H1 (cell line): ENCODE data around the gene MARCHF2. TPM values are rescaled to one million over a fixed set of nuclear protein-coding genes. Genes with fewer than 3 reads are reported as not detected.

Source experiments
- CTCF ChIA-PET: fragments of 300-600 bp; sonication (Branson Sonifier 250); formaldehyde crosslinking; loops from one replicate; lab custom pipeline; 2021; ENCODE audit not compliant: partially characterized antibody; lab: Charles Lee
- POLR2A ChIA-PET: fragments of 300-600 bp; sonication (Branson Sonifier 250); formaldehyde crosslinking; loops from one replicate; lab custom pipeline; 2021; ENCODE audit warnings: inconsistent platforms; ENCODE audit not compliant: partially characterized antibody; lab: Charles Lee
- DNase-seq, 2 experiments: peaks; one replicate each; pipeline versions ENCODE4 v3.0.0 to v3.0.0-alpha.2; 2010 to 2022; ENCODE audit warnings: low spot score in 2 of 2, low read depth in 1 of 2, mixed read lengths in 1 of 2
- FAIRE-seq: peaks from 2 replicates; lab custom pipeline; 2011; peaks lifted over from hg19 to GRCh38; lab: Jason Lieb, UNC
- H2AFZ ChIP-seq: 2 replicates; pipeline ENCODE4 v1.8.1; 2012; ENCODE audit warnings: low read length, inconsistent platforms
- H2AK5ac ChIP-seq: 2 replicates; pipeline ENCODE4 v1.6.1; 2013; ENCODE audit warnings: low read depth, low read length
- H2BK120ac ChIP-seq: replicated peaks from 2 replicates; pipeline ENCODE3; 2013; ENCODE audit warnings: low read depth, low read length, inconsistent platforms
- H2BK12ac ChIP-seq: 2 replicates; pipeline ENCODE4 v1.6.1; 2013; ENCODE audit warnings: low read depth, low read length
- H2BK15ac ChIP-seq: 2 replicates; pipeline ENCODE4 v1.6.1; 2013; ENCODE audit warnings: low read length
- H2BK20ac ChIP-seq: 2 replicates; pipeline ENCODE4 v1.6.1; 2013; ENCODE audit warnings: low read length
- H2BK5ac ChIP-seq: 2 replicates; pipeline ENCODE4 v1.6.1; 2013; ENCODE audit warnings: low read depth, low read length
- H3K14ac ChIP-seq: 2 replicates; pipeline ENCODE4 v1.6.1; 2013; ENCODE audit warnings: inconsistent platforms; ENCODE audit not compliant: insufficient read length
- H3K18ac ChIP-seq: 2 replicates; pipeline ENCODE4 v1.6.1; 2013; ENCODE audit warnings: low read length; ENCODE audit errors: extremely low read depth
- H3K23ac ChIP-seq: 2 replicates; pipeline ENCODE4 v1.6.1; 2013; ENCODE audit warnings: inconsistent platforms; ENCODE audit not compliant: insufficient read length
- H3K23me2 ChIP-seq: 2 replicates; pipeline ENCODE4 v1.6.1; 2013; ENCODE audit warnings: low read depth, low read length
- H3K27ac ChIP-seq: 2 replicates; pipeline ENCODE4 v1.6.1; 2011; ENCODE audit warnings: low read depth, low read length, inconsistent platforms
- H3K27me3 ChIP-seq, 4 experiments: replicated peaks in 1 of 4; 1 replicate in 1 of 4; 2 replicates in 3 of 4; pipeline versions ENCODE4 v1.6.1 to v1.8.1; 2011 to 2013; ENCODE audit warnings: low read length in 3 of 4, mild to moderate bottlenecking in 3 of 4, inconsistent platforms in 2 of 4, mixed read lengths in 2 of 4, moderate library complexity in 1 of 4; ENCODE audit not compliant: control insufficient read depth in 3 of 4, insufficient read depth in 3 of 4; ENCODE audit errors: extremely low read depth in 1 of 4
- H3K36me3 ChIP-seq, 4 experiments: 2 replicates each; pipeline versions ENCODE4 v1.6.1 to v1.8.1; 2011 to 2013; ENCODE audit warnings: mild to moderate bottlenecking in 4 of 4, low read length in 3 of 4, moderate library complexity in 2 of 4, control low read depth in 1 of 4, inconsistent platforms in 1 of 4; ENCODE audit not compliant: insufficient read depth in 4 of 4, control insufficient read depth in 2 of 4
- H3K4ac ChIP-seq: replicated peaks from 2 replicates; pipeline ENCODE3; 2013; ENCODE audit warnings: low read length, low read depth, mixed read lengths, inconsistent platforms; ENCODE audit not compliant: insufficient read length
- H3K4me1 ChIP-seq, 4 experiments: replicated peaks in 1 of 4; 1 replicate in 1 of 4; 2 replicates in 3 of 4; pipeline versions ENCODE4 v1.6.1 to v1.8.1; 2011 to 2013; ENCODE audit warnings: low read length in 3 of 4, inconsistent platforms in 2 of 4, mixed read lengths in 1 of 4; ENCODE audit not compliant: insufficient read depth in 4 of 4, control insufficient read depth in 3 of 4
- H3K4me2 ChIP-seq, 2 experiments: 2 replicates each; pipeline versions ENCODE4 v1.6.1 to v1.8.1; 2011 to 2013; ENCODE audit warnings: low read depth in 2 of 2, low read length in 2 of 2, control low read depth in 1 of 2, inconsistent platforms in 1 of 2, mild to moderate bottlenecking in 1 of 2; ENCODE audit not compliant: insufficient read depth in 1 of 2
- H3K4me3 ChIP-seq, 4 experiments: fragments of 200-600, 300-600 bp in 1 of 4; sonication (generic), shearing (Covaris generic), sonication (Bioruptor Twin) in 1 of 4; 2 replicates each; pipeline versions ENCODE4 v1.5.1 to v1.8.1; 2011 to 2016; ENCODE audit warnings: low read length in 4 of 4, low read depth in 3 of 4, control low read depth in 2 of 4, inconsistent platforms in 2 of 4, mild to moderate bottlenecking in 2 of 4, mixed read lengths in 1 of 4, moderate library complexity in 1 of 4; ENCODE audit not compliant: insufficient read depth in 2 of 4; ENCODE audit errors: extremely low read depth in 1 of 4
- H3K56ac ChIP-seq: replicated peaks from 2 replicates; pipeline ENCODE3; 2013; ENCODE audit warnings: low read depth, mild to moderate bottlenecking, mixed read lengths, low read length, inconsistent platforms; ENCODE audit not compliant: insufficient read length
- H3K79me1 ChIP-seq: 2 replicates; pipeline ENCODE4 v1.6.1; 2013; ENCODE audit warnings: low read depth, low read length, control low read depth
- H3K79me2 ChIP-seq, 2 experiments: 2 replicates each; pipeline versions ENCODE4 v1.6.1 to v1.8.1; 2012 to 2013; ENCODE audit warnings: low read length in 2 of 2, mild to moderate bottlenecking in 2 of 2, inconsistent platforms in 1 of 2; ENCODE audit not compliant: insufficient read depth in 2 of 2, control insufficient read depth in 1 of 2
- H3K9ac ChIP-seq, 4 experiments: replicated peaks in 1 of 4; 1 replicate in 1 of 4; 2 replicates in 3 of 4; pipeline versions ENCODE4 v1.6.1 to v1.8.1; 2011 to 2013; ENCODE audit warnings: low read depth in 3 of 4, low read length in 3 of 4, control low read depth in 2 of 4, mild to moderate bottlenecking in 2 of 4, moderate library complexity in 2 of 4, inconsistent platforms in 1 of 4; ENCODE audit errors: extremely low read depth in 1 of 4
- H3K9me3 ChIP-seq, 2 experiments: 2 replicates each; pipeline versions ENCODE4 v1.6.1 to v1.8.1; 2012 to 2013; ENCODE audit warnings: mild to moderate bottlenecking in 2 of 2, moderate library complexity in 2 of 2, control low read depth in 1 of 2, inconsistent platforms in 1 of 2, low read depth in 1 of 2, low read length in 1 of 2, mixed read lengths in 1 of 2; ENCODE audit not compliant: insufficient read depth in 2 of 2
- H4K20me1 ChIP-seq, 2 experiments: replicated peaks in 1 of 2; 2 replicates each; pipeline versions ENCODE3 to v1.8.1; 2011 to 2013; ENCODE audit warnings: inconsistent platforms in 2 of 2, low read length in 2 of 2, mild to moderate bottlenecking in 1 of 2; ENCODE audit not compliant: insufficient read depth in 2 of 2, control insufficient read depth in 1 of 2
- H4K5ac ChIP-seq: 2 replicates; pipeline ENCODE4 v1.6.1; 2013; ENCODE audit warnings: low read length, low read depth, mixed read lengths, inconsistent platforms; ENCODE audit not compliant: insufficient read length
- H4K8ac ChIP-seq: 2 replicates; pipeline ENCODE4 v1.8.0; 2013; ENCODE audit warnings: mild to moderate bottlenecking, moderate library complexity, low read length, inconsistent platforms; ENCODE audit not compliant: insufficient read depth; ENCODE audit errors: extremely low read depth
- H4K91ac ChIP-seq: replicated peaks from 2 replicates; pipeline ENCODE3; 2013; ENCODE audit warnings: low read length, mixed read lengths, inconsistent platforms; ENCODE audit not compliant: insufficient read length
- ASH2L ChIP-seq: fragments of 200-600, 300-600 bp; sonication (generic); IDR thresholded peaks from one replicate; pipeline ENCODE4 v1.7.1; 2017; ENCODE audit warnings: low read length
- ATF3 ChIP-seq: IDR thresholded peaks from 2 replicates; pipeline ENCODE4 v1.6.1; 2011; ENCODE audit warnings: low read depth, mild to moderate bottlenecking, low read length; ENCODE audit not compliant: insufficient read depth
- CBX5 ChIP-seq: fragments of 300-800, 300-1000 bp; sonication (generic); IDR thresholded peaks from 2 replicates; pipeline ENCODE4 v1.7.1; 2016; ENCODE audit warnings: antibody characterized with exemption, low read length, low read depth
- CHD1 ChIP-seq: IDR thresholded peaks from 2 replicates; pipeline ENCODE4 v1.6.1; 2012; ENCODE audit warnings: low read depth, low read length, improper control_type of control experiment
- KDM4A ChIP-seq: IDR thresholded peaks from one replicate; pipeline ENCODE4 v1.7.1; 2012; ENCODE audit warnings: low read depth, mild to moderate bottlenecking, moderate library complexity, low read length, inconsistent platforms; ENCODE audit not compliant: severe bottlenecking
- RAD21 ChIP-seq, 2 experiments: IDR thresholded peaks in 1 of 2; conservative IDR thresholded peaks in 1 of 2; 2 replicates each; pipeline ENCODE4 v1.6.1; 2011; ENCODE audit warnings: low read depth in 2 of 2, low read length in 2 of 2, improper control_type of control experiment in 1 of 2, inconsistent platforms in 1 of 2, mild to moderate bottlenecking in 1 of 2, moderate library complexity in 1 of 2
- RXRA ChIP-seq: IDR thresholded peaks from 2 replicates; pipeline ENCODE4 v1.6.1; 2011; ENCODE audit warnings: low read depth, mild to moderate bottlenecking, low read length, moderate library complexity; ENCODE audit not compliant: insufficient read depth
- TBP ChIP-seq: IDR thresholded peaks from 2 replicates; pipeline ENCODE4 v1.6.1; 2011; ENCODE audit warnings: low read depth, low read length, improper control_type of control experiment
- TCF12 ChIP-seq: IDR thresholded peaks from 2 replicates; pipeline ENCODE4 v1.6.1; 2011; ENCODE audit warnings: low read depth, mild to moderate bottlenecking, low read length
- WGBS, 2 experiments: shearing (Covaris generic) in 1 of 2; methylation state at CpG; one replicate each; pipeline versions ENCODE4 v1.1.6 to v1.1.7; 2013 to 2015; ENCODE audit warnings: low lambda C conversion rate in 2 of 2, mixed read lengths in 2 of 2, inconsistent platforms in 1 of 2, low coverage in 1 of 2, missing lambda C conversion rate in 1 of 2; ENCODE audit not compliant: insufficient replicate concordance in 2 of 2, insufficient coverage in 1 of 2, insufficient read length in 1 of 2; ENCODE audit errors: extremely low coverage in 1 of 2, missing lambda C conversion rate in 1 of 2; 5-methylcytosine and 5-hydroxymethylcytosine counted together
- polyA plus RNA-seq, 7 experiments: library from polyadenylated mRNA; depleted of rRNA in 3 of 7; stranded (reverse) in 5 of 7; unstranded in 2 of 7; fragments of >200 nt in 5 of 7; fragments of 200-250 nt in 2 of 7; gene quantifications; 1 replicate in 5 of 7; 2 replicates in 1 of 7; 4 replicates in 1 of 7; pipeline versions ENCODE4 v1.2.1 to v1.2.3, GENCODE V29; 2011 to 2013; ENCODE audit warnings: missing spikeins in 2 of 7, mixed read lengths in 2 of 7
- total RNA-seq: library from RNA; stranded (reverse); fragmentation: NEBNext Ultra II Directional; extraction: Animal tissue kit (Norgen Biotek cat#: 25700); gene quantifications from 2 replicates; pipeline ENCODE4 v1.2.1, GENCODE V29; 2021

The MARCHF2 gene
- total and polyA plus RNA-seq, 2 of the 8 experiments (the other 6 are each of a cell fraction or from before 2014, with no cell fraction given) = 18.5 to 46.2 TPM

GRCh38 chr19:8392017-8392591 is 21.0 kb upstream of the MARCHF2 start:
- Histone ChIP-seq H3K36me3 (no peaks in the 10 kb centered on the region; a peak in 1 of 8 replicates), H3K79me2 (peaks cover 7 to 61% of the 10 kb centered on the region in 2 experiments), H3K23ac (no peak overlapping the region), H3K23me2 (no peaks in the 10 kb centered on the region), H3K27ac (no peak overlapping the region), H3K4me1 (peaks cover 0 to 10% (median 4%) of the 10 kb centered on the region in 4 experiments; a peak in 6 of 7 replicates), H2BK120ac (no peak overlapping the region), H3K9ac (no peak overlapping the region), H3K4ac (no peak overlapping the region), H4K91ac (no peak overlapping the region), H2BK20ac (no peak overlapping the region), H3K4me2 (no peak overlapping the region; a peak in 1 of 4 replicates), H2AK5ac (no peak overlapping the region), H2BK12ac (no peak overlapping the region), H2BK15ac (no peak overlapping the region), H3K9me3 (no peaks in the 10 kb centered on the region), H4K20me1 (peaks cover 7 to 17% of the 10 kb centered on the region in 2 experiments), H2AFZ (no peak overlapping the region), H2BK5ac (no peak overlapping the region), H3K79me1 (peaks cover 24% of the 10 kb centered on the region), H3K18ac (no peak overlapping the region), H3K4me3 (no peak overlapping the region), H3K56ac (no peak overlapping the region), H4K5ac (no peak overlapping the region), H3K27me3 (no peaks in the 10 kb centered on the region), H3K14ac (no peak overlapping the region), H4K8ac (no peak overlapping the region)
- 81% methylated on average over 11 of the region's 11 CpGs; no CpG with 5 or more reads in 1 of the 2 experiments for WGBS, 2 experiments
- no peak for TF ChIP-seq ASH2L
- TF ChIP-seq TBP = no peak
- TF ChIP-seq KDM4A = no peak
- TF ChIP-seq TCF12 = no peak
- TF ChIP-seq CHD1 = no peak
- TF ChIP-seq ATF3 = no peak
- TF ChIP-seq RAD21 (IDR thresholded peaks at IDR 0.05 in 1 of 2, conservative IDR thresholded peaks at IDR 0.05 in 1 of 2; ENCODE audit: low read depth in 2 of 2, low read length in 2 of 2) = no peak
- no peak for TF ChIP-seq CBX5
- no peak for TF ChIP-seq RXRA
- DNase-seq = no peak
- ChIA-PET POLR2A (interaction anchor here (0.6 to 5.6 kb wide), 15 partner anchors 9 to 128 kb away, joined by 3 to 71 read pairs (median 4); partner anchors contain the start of genes ANGPTL4, KANK3, MARCHF2 and NDUFA7), CTCF (interaction anchor here (0.8 to 5.5 kb wide), 6 partner anchors 9 to 44 kb away, joined by 3 to 47 read pairs (median 8); partner anchors contain the start of gene MARCHF2)
- no peak for FAIRE-seq
